Measurements from ENCODE around the gene SLC22A15.

SLC22A15 gene

DNA sequence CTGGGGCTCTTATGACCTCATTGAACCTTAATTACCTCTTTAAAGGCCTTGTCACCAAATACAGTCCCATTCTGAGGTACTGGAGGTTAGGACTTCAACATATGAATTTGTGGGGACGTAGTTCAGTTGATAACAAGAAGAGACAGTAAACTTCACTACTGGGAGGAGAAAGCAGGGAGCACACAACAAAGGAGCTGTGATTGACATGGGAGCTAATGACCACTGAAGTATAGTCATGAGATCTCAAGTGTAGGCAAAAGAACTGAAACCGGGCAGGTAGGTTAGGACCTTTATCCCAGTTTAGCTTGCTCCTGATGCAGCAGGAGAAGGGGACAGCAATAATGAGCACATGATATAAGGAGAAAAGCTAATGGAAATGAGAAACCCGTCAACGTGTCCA is 123.1 kb downstream of the SLC22A15 start:
- no peak for DNase-seq

DNA sequence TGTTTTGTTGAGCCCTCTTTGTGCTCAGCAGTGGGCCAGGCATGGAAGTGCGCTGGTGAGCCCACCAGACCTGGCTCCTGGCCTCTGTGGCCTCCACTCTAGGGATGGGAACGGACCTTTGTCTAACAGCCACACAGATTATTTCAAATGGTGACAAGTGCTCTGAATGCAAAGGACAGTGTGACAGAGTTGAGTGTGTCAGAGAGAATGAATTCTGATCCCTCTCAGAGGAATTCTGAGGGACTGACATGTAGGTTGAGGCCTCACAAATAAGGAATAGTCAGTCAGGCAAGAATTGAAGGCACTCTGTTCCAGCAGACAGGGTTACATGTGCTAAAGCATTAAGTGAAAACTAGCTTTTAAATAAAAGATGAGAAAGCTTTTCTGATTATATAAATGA is 123.6 kb downstream of the SLC22A15 start:
- no peak for DNase-seq

DNA sequence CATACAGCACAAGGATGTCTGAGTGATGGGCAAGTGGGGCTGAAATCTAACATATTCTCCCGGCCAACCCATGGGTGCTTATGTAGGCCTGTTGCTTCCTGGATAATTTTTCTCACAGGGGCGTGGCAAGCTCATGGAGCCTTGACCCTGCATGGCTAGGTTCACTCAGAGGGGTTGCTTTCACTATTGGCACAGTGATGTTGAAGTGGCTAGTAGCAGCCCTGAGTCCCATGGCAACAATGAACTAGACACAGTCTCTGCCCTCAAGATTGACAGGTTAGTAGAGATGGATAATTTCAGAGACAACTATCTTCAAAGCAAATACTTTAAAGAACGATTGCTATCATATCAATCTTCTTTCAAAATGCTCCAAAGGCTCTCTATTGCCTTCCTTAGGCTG is 128.4 kb downstream of the SLC22A15 start:
- no peak for DNase-seq

DNA sequence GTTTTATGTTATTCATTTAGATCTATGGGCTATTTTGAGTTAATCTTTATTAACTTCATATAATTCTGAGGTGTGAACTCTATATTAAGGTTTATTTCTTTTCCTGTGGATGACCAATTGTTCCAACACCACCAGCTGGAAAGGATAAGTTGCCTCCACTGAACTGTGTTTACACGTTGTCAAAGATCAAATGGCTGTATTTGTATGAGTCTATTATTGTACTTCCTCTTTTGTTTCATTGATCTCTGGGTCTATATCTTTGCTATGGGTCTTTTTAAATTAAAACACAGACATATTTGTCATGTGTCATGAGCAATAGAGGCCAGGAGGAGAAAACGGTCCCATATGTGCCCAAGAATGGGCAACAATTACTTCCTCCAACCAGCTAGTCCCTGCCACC is 129.7 kb downstream of the SLC22A15 start:
- no peak for DNase-seq

DNA sequence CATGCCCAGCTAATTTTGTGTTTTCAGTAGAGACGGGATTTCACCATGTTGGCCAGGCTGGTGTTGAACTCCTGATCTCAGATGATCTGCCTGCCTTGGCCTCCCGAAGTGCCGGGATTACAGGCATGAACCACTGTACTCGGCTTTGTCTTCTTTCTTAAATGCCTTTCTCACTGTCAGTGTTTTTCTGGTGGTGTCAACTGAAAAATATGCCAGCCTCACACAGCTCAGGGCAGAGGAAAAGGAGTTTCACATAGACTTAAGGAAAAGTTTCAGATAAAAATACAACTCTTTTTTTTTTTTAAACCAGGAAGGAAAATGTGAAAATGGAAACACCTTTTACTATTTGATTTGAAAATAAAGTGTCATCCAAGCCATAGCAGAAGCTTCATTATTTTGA is 130.3 kb downstream of the SLC22A15 start:
- DNase-seq: no peak

DNA sequence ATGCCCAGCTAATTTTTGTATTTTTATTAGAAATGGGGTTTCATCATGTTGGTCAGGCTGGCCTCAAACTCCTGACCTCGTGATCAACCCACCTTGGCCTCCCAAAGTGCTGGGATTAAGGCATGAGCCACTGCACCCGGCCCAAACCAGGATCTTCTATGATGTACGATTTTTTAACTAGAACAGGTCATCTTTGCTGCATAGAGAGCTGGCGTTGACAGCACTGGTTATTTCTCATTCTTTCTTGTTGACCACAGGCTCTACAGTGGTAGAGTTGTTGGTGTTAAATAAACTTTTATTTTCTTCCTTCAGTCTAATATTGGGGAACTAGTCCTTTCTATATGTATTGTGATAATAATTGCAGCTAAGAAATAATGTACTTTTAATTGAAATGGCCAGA is 131.1 kb downstream of the SLC22A15 start:
- DNase-seq: no peak

DNA sequence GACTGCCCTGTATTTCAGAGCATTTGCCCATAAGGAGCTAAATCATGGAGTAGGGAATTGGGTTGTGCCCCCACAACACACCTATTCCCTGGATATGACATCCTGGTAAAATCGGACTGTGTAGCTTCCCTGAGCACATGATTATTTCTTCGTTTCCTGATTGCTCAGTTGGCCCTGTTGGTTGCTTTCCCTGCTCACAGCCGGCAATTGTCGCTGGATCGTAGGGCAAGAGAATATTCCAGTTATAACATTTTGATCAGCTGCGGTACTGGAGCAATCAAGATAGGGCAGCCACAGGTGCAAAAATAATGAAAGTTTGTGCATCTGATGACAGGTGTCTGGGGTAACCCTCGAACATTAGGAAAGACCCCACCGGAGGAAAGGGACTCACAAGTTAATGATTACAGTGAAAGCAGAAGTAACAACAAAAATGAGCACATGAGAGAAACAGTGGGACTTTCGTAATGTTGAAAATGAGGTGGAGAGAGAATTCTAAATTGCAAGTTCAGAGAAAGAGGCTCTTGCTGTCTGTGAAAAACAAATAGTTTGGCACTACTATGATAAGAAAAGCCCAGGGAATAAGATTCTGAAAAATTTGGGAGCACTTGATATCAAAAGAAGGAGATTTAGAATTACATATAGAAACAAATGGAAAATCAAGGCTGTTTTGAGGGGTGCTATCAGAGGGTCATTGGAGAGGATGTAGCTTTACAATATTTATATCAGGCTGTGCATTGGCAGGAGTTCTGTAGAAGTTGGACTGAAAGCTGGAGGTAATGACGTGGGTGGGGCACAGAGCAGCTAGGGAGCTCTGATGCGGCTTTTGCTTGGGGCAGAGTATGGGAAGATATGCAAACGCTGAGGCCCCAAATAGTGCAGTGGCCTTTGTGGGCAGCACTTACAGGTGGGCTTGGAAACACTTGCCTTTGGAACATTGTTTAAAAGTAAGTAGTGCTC is 134.5 kb downstream of the SLC22A15 start, which contains the start of gene MAB21L3:
TSS of gene MAB21L3 (plus strand) at position 833 of the 957 bp plus-strand sequence. CDS start 1,217 bp downstream, outside the sequence.
- DNase-seq: no peak

DNA sequence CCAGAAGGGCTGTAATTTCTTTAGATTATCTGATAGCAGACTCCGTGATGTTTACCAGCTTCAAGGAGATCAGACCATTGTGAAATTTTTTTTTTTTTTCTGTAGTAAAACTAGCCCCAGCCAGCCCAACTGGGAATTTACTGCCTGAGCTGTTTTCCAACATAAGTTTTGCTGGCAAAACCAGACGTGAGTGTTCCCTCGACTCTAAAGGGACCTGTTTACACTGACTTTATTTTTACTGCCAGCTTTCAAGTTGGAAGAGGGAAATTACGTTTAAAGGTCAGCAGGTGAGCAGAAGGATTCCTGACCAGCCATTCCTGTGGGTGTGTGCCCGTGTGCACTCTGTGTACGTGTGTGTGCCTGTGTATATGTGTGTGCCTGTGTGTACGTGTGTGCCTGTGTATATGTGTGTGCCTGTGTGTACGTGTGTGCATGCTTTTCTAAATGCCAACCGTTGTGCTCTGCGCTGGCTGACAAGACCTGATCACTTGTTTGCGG is 135.3 kb downstream of the SLC22A15 start:
- no peak for DNase-seq

DNA sequence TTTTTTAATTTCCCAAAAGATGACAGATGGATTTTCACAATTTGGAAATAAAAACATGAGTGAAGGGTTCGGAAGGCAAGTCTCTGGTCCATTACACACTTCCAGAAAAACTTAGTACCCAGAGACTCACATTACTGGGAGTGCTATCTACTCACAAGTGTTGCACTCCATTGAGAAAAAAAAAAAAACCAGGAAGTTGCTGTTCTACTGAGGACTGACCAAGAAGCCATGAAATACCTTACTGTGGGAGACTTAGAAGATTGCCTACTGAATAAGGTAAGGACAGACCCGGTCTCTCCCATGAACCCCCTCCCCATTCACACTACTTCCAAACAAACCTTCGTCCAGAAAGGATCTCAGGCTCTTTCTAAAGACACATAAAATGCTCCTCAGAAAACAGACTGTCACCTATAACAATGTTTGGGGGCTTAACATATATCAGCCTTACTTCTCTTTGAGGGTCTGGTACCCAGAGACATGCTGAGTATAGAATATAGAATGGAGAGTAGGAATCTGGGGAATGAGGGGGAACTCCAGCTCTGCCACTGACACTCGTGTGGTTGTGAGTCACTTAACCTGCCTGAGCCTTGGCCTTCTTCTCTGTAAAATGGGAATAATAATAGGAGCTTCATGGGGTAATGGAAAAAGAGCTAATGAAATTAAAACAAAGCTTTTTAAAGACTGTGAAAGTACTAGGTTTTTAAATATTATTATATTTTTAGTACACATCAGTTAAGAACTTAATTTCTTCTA is 136.3 kb downstream of the SLC22A15 start:
- DNase-seq: no peak

DNA sequence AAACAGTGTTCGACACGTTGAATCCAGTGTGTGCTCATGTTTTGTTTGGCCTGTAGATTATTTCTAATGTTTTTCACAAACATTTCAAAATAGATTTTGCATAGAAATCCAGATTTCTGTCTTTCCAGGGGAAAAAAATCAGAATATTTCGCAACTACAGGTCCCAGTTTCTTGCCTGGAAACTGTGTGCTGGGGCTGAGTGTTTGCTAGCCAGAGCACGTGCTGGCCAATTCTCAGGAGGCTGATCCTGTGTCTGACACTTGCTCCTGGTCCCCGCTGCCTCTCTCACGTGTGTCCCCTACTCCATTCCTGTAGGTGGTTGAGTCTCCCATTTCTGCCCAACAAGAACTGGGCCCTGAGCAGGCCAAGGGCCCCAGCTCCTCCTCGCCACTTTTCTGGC is 137.3 kb downstream of the SLC22A15 start:
- DNase-seq: no peak

DNA sequence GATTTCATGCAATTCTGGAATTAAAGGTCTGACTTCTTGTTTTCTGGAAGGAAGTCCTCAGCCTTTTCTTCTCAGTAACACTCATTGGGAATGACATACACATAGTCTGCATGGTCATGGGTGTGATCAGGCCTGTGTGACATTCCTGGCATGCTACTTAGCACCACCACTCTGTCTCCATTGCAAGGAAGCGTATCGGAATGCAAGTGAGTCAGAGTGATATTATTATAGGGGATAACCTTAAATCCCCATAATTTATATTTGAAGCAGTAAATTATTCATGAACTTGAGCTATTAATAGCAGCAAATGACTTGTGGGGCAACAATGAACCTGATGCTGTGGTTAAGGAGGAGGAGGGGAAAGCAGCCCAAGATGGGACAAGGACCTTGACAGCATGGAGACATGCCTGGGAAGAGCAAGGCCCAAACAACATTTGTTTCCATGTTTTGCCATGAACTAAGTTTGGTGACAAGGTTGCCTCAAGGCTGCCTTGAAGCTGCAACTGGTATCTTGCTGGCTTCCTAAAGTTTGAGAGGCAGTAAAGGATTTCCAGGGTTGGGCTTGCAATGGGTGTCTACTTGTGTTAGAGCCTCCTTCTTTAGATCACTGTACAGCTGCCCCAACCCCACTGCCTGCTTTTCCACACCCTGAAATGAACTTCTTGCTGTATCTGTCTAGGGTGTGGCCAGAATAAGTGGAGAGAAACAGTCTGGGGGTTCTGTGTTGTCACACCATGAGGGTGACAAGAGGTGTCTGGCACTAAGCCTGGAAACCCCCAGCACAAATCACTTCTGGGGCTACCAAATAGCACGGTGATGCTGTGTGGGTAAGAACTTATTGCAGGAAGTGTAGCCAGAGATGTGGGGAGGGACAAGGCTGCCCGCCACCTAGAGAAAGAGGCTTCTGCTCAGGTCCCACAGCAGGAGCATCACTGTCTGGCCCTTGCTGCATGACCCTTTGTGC is 139.4 kb downstream of the SLC22A15 start:
- DNase-seq: no peak

DNA sequence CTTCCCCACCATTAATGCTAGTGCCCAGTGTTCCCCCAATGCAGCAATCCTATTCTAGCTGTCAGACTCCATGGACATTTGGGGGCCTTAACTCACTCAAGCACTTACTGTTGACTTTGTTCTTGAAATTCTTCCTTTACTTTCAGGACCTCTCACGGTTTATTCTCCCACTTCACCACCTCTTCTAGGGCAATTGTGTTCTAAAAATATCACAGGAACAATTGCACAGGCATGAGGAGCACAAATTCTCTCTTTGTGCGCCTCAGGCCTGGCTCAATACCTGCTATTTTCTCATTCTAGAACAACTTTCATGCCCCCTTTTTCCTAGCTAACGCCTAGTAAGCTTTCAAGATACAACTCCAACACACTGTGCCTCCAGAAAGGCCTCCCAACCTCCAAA is 142.2 kb downstream of the SLC22A15 start:
- no peak for DNase-seq

All from amygdala (tissue), 56 donors.